Medulla oblongata (tissue), 1 donor: ENCODE data around the gene KLHDC7B.
"Not testable (repeated sequence)": the region's sequence is repeated elsewhere in the genome, so short reads cannot be mapped to it uniquely, and the experiment has no call there.

Experiments used
- DNase-seq: peaks from one replicate; pipeline ENCODE4 v3.0.0-alpha.2; 2015; ENCODE audit errors: extremely low spot score

Gene KLHDC7B

DNA sequence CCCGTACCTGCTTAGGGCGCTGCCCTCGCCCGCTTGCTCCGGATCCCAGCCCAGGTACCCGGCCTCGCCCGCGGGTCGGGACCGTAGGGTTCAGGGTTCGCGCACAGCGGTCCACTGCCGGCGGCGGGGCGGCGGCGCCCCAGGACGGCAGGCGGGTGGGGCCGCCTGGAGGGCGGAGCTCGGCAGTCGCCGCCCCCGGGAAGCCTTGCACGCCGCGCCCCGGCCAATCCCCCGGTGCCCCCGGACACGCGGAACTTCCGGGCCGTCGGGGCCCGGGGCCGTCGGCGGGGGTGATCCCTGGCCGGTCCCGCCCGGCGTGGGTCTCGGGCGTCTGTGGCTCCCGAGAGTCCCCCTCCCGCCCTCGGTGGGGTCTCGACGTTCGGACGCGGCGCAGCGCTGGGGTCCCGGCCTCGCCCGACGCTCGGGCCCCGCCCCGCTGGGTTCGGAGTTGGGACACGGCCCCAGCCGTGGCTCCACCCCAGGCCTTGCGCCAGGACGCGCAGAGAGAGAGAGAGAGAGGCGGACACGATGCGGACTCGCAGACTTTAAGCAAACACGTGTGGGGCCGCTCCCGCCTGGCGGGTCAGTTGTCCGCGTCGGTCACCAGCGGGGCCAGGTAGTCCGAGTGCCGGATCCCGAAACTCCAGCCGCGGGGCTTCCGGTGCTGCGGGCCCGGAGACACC lies 15.7 kb upstream of the KLHDC7B start, which contains the start of gene TYMP:
Gene TYMP, minus strand, starts transcription at position 116 of the 683 bp plus-strand sequence. CDS start 303 bp downstream, outside the sequence.
- peak; percentile 31 for DNase-seq

DNA sequence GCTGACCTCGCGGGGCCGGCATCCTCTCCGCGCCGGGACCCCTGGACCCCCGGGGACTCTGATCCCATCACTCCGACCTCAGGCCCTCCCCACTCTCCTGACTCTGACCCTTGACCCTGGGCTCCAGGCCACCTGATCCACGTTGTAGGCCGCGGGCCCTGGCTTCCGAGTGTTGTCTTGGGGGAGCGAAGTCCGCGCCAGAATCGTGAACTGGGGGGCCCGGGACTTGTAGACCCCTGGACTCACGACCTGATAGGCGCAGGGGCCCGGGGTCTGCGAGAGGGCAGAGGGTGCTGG lies 15.2 kb upstream of the KLHDC7B start:
- DNase-seq, result no peak

DNA sequence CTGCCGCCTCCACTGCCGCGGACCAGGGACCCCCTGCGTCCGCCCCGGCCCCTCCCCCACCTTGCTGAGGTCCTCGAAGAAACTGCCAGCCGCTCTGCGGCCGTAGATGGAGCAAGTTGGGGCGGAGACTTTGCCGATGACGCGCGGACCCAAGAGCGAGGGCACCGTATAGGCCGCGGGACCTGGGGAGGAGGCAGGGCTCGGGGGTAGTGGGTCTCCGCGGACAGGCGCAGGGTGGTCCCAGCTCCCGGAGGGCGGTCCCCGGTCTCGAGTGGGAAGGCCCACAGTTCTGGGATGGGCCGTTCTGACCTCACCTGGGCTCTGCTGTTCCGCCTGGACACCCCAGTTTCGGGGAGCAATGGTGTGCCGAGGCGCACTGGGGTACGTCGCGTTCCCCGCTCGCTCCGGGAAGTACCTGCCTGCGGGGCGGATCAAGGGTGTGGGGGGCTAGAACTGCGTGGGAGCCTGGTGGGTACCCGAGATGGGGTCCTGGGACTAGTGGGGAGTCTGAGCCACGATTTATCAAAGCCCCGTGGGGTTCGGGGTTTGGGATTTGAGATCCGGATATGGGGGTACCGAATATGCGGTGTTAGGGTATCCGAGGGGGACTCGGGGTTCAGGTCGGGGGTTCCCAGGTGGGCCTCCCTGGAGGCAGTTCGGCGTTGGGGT lies 14.7 kb upstream of the KLHDC7B start:
- DNase-seq, result peak; percentile 55

GRCh38 chr22:50531546-50531961 lies 14.1 kb upstream of the KLHDC7B start:
- DNase-seq, result no peak

DNA sequence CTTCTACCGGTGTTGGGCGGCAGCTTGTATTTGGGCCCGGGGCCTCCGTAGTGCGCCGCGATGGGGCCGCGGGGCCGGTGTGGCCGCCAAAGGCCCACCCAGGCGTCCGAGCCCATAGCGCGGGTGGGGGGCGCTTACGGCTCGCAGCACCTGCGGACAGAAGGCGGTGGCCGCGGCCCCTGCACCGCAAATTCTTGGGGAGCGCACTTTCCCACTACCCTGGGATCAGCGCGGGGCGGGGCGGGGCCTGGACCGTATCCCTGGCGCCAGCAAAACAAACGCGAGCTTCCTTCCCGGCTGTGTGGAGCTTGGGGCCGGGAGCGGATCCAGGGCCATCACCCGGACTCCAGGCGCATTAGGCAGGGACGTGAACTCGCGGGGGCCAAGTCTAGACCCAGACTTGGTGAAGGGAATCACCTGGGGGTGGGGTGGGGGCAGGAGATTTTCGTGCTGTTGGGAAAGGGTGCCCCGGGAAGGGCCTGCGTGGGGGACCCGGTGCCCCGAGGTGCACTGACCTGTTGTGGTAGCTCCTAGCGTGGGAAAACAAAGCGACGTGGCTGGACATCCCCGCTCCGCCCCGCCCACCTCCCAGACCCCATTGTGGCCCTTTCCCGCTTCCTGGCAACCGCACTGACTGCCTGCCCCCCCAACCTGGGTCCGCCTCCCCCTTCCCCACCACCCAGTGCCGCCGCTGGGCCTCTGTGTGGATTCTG lies 13.6 kb upstream of the KLHDC7B start:
- no peak for DNase-seq

DNA sequence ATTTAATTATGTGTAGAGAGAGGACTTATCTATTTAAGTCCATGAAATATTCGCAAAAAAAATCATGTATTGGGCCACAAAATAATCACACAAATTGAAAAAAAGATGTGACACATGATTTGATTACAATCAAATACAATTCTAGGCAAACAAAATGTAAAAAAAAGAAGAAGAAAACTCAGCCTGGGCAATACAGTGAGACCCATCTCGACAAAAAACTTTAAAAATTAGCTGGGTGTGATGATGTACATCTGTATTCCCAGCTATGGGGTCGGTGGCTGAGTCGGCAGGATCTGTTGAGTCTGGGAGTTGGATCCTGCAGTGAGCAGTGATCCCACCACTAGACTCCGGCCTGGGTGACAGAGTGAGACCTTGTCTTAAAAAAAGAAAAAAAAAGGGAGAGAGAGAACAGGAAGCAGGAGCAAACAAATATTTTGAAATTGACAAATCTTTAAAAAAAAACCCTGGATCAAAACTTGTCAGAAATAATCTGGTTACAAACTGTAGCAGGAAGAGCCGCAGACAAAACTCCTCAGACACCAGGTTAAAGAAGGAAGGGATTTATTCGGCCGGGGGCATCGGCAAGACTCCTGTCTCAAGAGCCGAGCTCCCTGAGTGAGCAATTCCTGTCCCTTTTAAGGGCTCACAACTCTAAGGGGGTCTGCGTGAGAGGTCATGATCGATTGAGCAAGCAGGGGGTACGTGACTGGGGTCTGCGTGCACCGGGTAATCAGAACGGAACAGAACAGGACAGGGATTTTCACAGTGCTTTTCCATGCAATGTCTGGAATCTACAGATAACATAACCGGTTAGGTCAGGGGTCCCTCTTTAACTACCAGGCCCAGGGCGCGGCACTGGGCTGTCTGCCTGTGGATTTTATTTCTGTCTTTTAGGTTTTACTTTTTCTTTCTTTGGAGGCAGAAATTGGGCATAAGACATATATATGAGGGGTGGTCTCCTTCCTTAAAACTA lies 12.6 kb upstream of the KLHDC7B start:
- DNase-seq, result no peak

- DNase-seq, result peak; percentile 31
Measured at GRCh38 chr22:50533856-50534711, 11.6 kb upstream of the KLHDC7B start.

GRCh38 chr22:50535113-50535512 lies 10.6 kb upstream of the KLHDC7B start:
- DNase-seq, result no peak

DNA sequence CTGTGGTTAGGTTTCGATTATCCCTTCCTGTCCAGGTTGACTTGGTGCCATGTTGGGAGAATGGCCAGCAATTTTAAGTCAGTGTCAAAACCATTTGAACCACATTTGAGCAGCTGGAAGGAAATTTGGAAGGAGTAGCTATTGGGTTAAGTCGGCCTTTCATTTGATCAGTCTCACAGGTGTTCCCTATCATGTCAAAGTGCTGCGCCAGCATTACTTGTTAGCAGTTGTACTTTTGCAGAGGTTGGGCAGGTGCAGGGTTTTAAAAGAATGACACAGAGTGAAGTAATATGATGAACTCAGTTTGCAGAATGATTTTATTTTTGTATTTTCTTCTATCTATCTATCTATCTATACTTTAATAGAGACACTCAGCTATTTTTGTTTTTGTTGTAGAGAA lies 9.5 kb upstream of the KLHDC7B start:
- DNase-seq, result no peak

DNA sequence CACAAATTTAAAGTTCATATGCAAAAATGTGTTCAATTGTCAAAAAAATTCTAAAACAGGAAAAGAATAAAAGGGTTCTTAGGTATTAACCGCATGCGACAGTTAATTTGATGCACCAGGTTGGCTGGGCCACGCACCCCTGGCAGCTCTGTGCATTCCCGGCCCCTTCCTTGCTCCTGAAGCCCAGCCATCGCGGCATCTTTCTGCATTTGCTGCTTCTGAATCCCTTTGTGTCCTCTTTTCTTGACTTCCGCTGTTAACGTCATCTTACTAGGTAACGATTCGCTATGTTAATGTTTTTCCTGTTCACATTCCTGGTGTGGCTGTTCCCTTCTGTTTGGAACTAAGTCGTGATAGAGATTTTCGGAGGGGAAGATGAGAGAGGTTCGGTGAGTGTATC lies 7.9 kb upstream of the KLHDC7B start:
- no peak for DNase-seq

DNA sequence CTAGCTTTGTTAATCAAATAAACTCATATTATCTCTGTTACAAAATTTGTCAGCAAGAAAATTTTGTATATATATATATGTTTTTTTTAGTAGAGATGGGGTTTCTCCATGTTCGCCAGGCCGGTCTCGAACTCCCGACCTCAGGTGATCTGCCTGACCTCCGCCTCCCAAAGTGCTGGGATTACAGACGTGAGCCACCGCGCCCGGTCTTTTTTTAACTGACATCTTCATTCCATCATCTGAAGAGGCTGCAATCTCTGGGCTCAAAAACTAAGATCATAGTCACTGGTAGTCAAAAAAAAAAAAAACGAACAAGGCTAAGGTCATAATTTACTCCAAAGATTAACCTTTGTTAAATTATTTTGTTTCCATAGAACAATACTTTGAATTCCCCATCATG lies 5.3 kb upstream of the KLHDC7B start:
- DNase-seq, result no peak

DNA sequence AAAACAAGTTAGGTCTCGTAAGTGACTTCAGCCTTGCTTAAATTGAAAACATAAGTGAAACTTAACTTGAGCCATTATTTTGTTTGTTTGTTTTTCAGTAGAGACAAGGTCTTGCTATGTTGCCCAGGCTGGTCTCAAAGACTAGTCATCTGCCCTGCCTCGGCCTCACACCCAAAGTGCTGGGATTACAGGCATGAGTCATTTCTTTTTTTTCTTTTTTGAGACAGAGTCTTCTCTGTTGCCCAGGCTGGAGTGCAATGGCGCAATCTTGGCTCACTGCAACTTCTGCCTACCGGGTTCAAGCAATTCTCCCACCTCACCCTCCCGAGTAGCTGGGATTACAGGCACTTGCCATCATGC lies 4.1 kb upstream of the KLHDC7B start:
- DNase-seq, result not testable (repeated sequence)

DNA sequence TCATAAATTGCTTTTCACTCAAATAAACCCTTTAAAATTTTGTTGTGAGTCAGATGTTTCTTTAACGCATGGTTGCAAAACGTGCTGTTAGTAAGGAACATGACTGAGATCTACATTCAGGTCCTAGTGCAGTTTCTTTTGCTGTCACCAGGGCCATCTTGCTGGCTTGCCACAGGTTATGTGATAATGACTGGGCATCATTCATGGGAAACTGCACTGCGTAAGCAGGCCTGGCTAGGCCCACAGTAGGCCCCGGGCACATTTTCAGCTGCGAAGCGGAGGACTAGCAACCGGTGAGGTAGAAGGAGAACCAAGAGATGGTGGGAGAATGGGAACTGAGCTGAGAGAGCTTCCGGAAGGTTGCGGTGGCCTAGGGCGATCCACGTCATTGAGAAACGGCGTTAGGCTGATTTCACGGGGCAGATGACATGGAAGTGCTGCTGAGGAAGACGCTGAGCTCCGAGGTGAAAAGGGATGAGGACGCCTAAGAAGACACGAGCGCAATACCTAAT lies 3.2 kb upstream of the KLHDC7B start:
- peak; percentile 51 for DNase-seq

DNA sequence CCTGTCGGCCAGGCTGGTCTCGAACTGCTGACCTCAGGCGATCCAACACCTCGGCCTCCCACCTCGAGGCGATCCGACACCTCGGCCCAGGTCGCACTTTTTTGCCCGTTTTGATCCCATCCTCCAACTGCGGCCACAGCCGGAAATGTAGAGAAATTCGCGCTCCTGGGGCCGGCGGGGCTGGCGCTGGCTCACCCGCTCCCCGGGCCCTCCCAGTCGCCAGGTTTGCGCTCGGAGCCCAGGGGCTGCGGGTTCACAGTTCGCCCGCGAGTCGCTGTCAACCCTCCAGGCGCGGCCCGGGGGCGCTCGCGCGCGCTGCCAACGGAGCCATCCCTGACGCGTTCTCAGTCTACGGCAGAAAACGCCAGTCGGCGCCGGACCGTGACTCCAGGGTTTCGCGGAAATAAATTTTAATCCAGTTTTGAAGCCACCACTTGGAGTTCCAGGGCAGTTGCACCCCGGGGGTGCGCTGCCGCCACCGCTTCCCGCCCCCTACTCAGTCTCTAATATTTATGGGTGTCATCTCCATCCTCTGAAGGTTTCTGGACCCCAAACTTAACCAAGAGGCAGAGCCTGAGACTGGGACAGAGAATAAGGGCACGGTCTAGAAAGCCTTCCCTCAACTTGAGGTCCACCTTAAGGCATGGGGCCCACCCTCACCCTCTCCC lies 1.5 kb upstream of the KLHDC7B start:
- DNase-seq, result peak; percentile 58

- no peak for DNase-seq
Measured at GRCh38 chr22:50544746-50545253, 899 bp upstream of the KLHDC7B start.

DNA sequence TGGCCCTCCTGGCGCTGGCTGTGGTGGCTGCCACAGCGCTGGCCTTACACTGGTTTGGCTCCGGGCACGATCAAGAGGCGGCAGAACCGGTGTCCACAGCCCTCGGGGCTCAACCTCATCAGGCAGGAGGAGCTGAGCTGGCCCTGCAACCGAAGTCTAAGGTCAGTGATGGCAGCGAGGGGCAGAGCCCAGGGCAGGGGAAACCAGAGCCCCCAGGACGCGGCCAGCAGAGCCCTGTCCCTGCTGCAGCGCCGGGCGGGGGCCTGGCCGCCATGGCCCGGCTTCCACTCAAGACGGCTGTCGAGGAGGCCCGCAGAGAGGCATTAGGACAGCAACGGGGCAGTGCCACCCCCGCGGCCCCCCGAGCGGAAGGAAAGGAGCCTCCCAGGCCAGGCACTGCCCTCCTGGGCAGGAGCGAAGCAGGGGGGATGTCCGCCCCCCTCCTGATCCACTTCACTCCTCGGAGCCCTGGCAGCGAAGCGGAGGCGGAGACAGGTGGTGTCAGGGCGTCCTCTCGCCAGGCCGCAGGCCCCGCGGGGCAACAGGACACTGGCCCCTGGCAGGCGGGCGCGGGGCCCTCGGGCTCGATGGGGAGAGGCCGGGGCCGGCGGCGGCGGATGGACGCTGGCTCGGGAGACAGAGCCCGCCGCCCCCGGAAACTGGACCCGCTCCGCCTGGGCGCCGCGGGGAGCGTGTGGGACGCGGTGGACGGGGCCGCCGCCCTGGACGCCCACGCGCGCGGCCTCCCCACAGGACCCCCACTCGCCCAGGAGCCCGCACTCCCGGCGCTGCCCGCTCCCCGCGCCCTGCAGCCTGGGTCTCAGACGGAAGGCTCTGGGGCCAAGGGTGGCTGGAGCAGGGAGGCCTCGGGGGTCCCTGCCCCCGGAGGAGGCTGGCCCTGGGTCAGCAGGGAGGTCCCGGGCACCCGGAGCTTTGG lies 895 bp downstream of the KLHDC7B start:
- DNase-seq, result no peak

- DNase-seq, result no peak
Measured at GRCh38 chr22:50547263-50547985, 1.7 kb downstream of the KLHDC7B start.
